HEK293 (cell line): ENCODE measurements around the gene SUN5.

Experiments
- ZNF10 ChIP-seq: fragments of 450-650 bp; formaldehyde crosslinking; IDR thresholded peaks from 2 replicates; pipeline ENCODE4 v1.5.1; 2017; ENCODE audit warnings: missing biosample characterization, missing genetic modification characterization
- ZNF302 ChIP-seq: fragments of 450-650 bp; formaldehyde crosslinking; IDR thresholded peaks from 2 replicates; pipeline ENCODE4 v1.5.1; 2016; ENCODE audit warnings: missing biosample characterization, missing genetic modification characterization, low read depth
- ZNF311 ChIP-seq: fragments of 450-650 bp; formaldehyde crosslinking; IDR thresholded peaks from 2 replicates; pipeline ENCODE4 v1.5.1; 2017; ENCODE audit warnings: missing biosample characterization, missing genetic modification characterization, borderline replicate concordance
- TF ChIP-seq, protein P1 (sequence below): IDR thresholded peaks from 2 replicates; pipeline ENCODE4 v1.6.1; 2011; ENCODE audit warnings: mild to moderate bottlenecking, low read depth, low read length, borderline replicate concordance
- TF ChIP-seq, protein P2 (sequence below): fragments of 450-650 bp; formaldehyde crosslinking; IDR thresholded peaks from 2 replicates; pipeline ENCODE4 v1.5.1; 2016; ENCODE audit warnings: missing biosample characterization, missing genetic modification characterization

DNA sequence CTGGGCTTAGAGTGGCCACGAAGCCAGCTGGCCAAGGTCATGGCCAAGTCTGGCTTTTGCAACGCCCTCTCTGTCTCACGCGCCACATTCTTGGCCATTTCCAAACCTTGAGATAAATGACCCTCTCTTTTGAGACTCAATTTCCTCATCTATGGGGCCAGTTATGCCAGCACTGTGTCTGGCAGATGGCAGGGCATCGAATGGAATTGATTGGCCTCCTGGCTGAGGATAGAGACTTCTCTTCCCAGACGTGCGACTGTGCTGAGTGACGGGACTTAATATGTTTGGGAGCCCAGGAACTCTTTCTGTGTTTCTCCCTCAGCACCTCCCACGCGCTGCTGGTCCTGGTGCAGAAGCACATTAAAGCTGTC lies 10.9 kb upstream of the SUN5 start:
- TF ChIP-seq, protein P1, sequence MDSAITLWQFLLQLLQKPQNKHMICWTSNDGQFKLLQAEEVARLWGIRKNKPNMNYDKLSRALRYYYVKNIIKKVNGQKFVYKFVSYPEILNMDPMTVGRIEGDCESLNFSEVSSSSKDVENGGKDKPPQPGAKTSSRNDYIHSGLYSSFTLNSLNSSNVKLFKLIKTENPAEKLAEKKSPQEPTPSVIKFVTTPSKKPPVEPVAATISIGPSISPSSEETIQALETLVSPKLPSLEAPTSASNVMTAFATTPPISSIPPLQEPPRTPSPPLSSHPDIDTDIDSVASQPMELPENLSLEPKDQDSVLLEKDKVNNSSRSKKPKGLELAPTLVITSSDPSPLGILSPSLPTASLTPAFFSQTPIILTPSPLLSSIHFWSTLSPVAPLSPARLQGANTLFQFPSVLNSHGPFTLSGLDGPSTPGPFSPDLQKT, result no peak
- TF ChIP-seq ZNF10 (no peak), ZNF302 (tag by site-specific recombination) (no peak), ZNF311 (no peak)
- TF ChIP-seq, protein P2, sequence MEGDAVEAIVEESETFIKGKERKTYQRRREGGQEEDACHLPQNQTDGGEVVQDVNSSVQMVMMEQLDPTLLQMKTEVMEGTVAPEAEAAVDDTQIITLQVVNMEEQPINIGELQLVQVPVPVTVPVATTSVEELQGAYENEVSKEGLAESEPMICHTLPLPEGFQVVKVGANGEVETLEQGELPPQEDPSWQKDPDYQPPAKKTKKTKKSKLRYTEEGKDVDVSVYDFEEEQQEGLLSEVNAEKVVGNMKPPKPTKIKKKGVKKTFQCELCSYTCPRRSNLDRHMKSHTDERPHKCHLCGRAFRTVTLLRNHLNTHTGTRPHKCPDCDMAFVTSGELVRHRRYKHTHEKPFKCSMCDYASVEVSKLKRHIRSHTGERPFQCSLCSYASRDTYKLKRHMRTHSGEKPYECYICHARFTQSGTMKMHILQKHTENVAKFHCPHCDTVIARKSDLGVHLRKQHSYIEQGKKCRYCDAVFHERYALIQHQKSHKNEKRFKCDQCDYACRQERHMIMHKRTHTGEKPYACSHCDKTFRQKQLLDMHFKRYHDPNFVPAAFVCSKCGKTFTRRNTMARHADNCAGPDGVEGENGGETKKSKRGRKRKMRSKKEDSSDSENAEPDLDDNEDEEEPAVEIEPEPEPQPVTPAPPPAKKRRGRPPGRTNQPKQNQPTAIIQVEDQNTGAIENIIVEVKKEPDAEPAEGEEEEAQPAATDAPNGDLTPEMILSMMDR (tag by site-specific recombination), result no peak
